SK-N-SH (cell line): ENCODE results near the gene SLC7A1. TPM values are rescaled to one million over a fixed set of nuclear protein-coding genes. Genes with fewer than 3 reads are reported as not detected.

Experiments
- CTCF ChIA-PET: fragments of 300-600, 350-600 bp; formaldehyde crosslinking; extraction: SDS; loops from one replicate; lab custom pipeline; 2021; lab: Yijun Ruan, JAX
- POLR2A ChIA-PET: fragments of 350-600 bp; sonication (Branson Sonifier 250); formaldehyde crosslinking; extraction: SDS; loops from one replicate; lab custom pipeline; 2020; ENCODE audit warnings: antibody characterized with exemption, inconsistent platforms; lab: Yijun Ruan, JAX
- DNase-seq: peaks from one replicate; pipeline ENCODE4 v3.0.0; 2012
- H2AFZ ChIP-seq: fragments of 200-600 bp; sonication (generic); 2 replicates; pipeline ENCODE4 v1.8.1; 2016; ENCODE audit warnings: antibody characterized with exemption, mild to moderate bottlenecking, low read depth
- H3F3A ChIP-seq: fragments of 200-600 bp; sonication (generic); replicated peaks from 2 replicates; pipeline ENCODE3; 2016; ENCODE audit warnings: antibody characterized with exemption, mild to moderate bottlenecking; ENCODE audit not compliant: insufficient read depth
- H3K27ac ChIP-seq, 2 experiments: fragments of 200-500 bp in 1 of 2; fragments of 200-600 bp in 1 of 2; sonication (Bioruptor generic) in 1 of 2; sonication (generic), shearing (Covaris generic) in 1 of 2; 2 replicates each; pipeline versions ENCODE4 v1.5.1 to v1.6.1; 2014 to 2016; ENCODE audit warnings: low read depth in 2 of 2, inconsistent platforms in 1 of 2, low read length in 1 of 2, mild to moderate bottlenecking in 1 of 2, mixed read lengths in 1 of 2
- H3K27me3 ChIP-seq: fragments of 200-600 bp; sonication (generic), shearing (Covaris generic); 2 replicates; pipeline ENCODE4 v1.6.1; 2016; ENCODE audit warnings: mixed run types; ENCODE audit not compliant: insufficient read depth
- H3K36me3 ChIP-seq, 2 experiments: fragments of 200-500 bp in 1 of 2; fragments of 200-600 bp in 1 of 2; sonication (Bioruptor generic) in 1 of 2; sonication (generic) in 1 of 2; replicated peaks in 1 of 2; 2 replicates each; pipeline versions ENCODE3 to v1.5.1; 2014 to 2016; ENCODE audit warnings: low read length in 1 of 2, mild to moderate bottlenecking in 1 of 2; ENCODE audit not compliant: insufficient read depth in 2 of 2, control insufficient read depth in 1 of 2
- H3K4me1 ChIP-seq, 2 experiments: fragments of 200-500 bp in 1 of 2; fragments of 200-600 bp in 1 of 2; sonication (Bioruptor generic) in 1 of 2; sonication (generic), shearing (Covaris generic) in 1 of 2; 2 replicates each; pipeline versions ENCODE4 v1.5.1 to v1.6.1; 2014 to 2016; ENCODE audit warnings: low read depth in 1 of 2, low read length in 1 of 2, mixed run types in 1 of 2; ENCODE audit not compliant: insufficient read depth in 2 of 2, control insufficient read depth in 1 of 2
- H3K4me2 ChIP-seq: fragments of 200-600 bp; sonication (generic), shearing (Covaris generic); 2 replicates; pipeline ENCODE4 v1.6.1; 2017; ENCODE audit warnings: mixed run types
- H3K4me3 ChIP-seq, 2 experiments: fragments of 200-500 bp in 1 of 2; fragments of 200-600 bp in 1 of 2; sonication (Bioruptor generic) in 1 of 2; sonication (generic), shearing (Covaris generic) in 1 of 2; 2 replicates each; pipeline versions ENCODE4 v1.5.1 to v1.8.1; 2014 to 2016; ENCODE audit warnings: low read depth in 2 of 2, inconsistent platforms in 1 of 2, low read length in 1 of 2, mild to moderate bottlenecking in 1 of 2, mixed read lengths in 1 of 2, moderate library complexity in 1 of 2
- H3K79me2 ChIP-seq: fragments of 200-600 bp; sonication (generic); 2 replicates; pipeline ENCODE4 v1.8.1; 2017; ENCODE audit warnings: mild to moderate bottlenecking; ENCODE audit not compliant: insufficient read depth
- H3K9ac ChIP-seq: fragments of 200-600 bp; sonication (generic); 2 replicates; pipeline ENCODE4 v1.6.1; 2017; ENCODE audit warnings: mixed run types
- H3K9me2 ChIP-seq: fragments of 200-600 bp; sonication (generic); 2 replicates; pipeline ENCODE4 v1.6.1; 2017; ENCODE audit warnings: mixed run types
- H3K9me3 ChIP-seq: fragments of 200-600 bp; sonication (generic); 2 replicates; pipeline ENCODE4 v1.6.1; 2017; ENCODE audit warnings: mixed run types, mild to moderate bottlenecking, moderate library complexity
- H4K20me1 ChIP-seq: fragments of 200-600 bp; sonication (generic); 2 replicates; pipeline ENCODE4 v1.6.1; 2017; ENCODE audit warnings: mild to moderate bottlenecking, mixed run types; ENCODE audit not compliant: insufficient read depth
- CHD2 ChIP-seq: fragments of 150-350 bp; IDR thresholded peaks from 2 replicates; pipeline ENCODE4 v1.6.1; 2018; ENCODE audit warnings: low read length; ENCODE audit not compliant: partially characterized antibody
- GABPA ChIP-seq: IDR thresholded peaks from 2 replicates; pipeline ENCODE4 v1.4.0; 2012; ENCODE audit warnings: low read depth, mild to moderate bottlenecking
- RAD21 ChIP-seq: IDR thresholded peaks from 2 replicates; pipeline ENCODE4 v1.6.1; 2012; ENCODE audit warnings: mild to moderate bottlenecking, low read length
- SMC3 ChIP-seq: IDR thresholded peaks from 2 replicates; pipeline ENCODE4 v1.6.1; 2012; ENCODE audit warnings: low read depth, low read length, improper control_type of control experiment
- WGBS: methylation state at CpG from one replicate; pipeline ENCODE4 v1.1.6; 2017; ENCODE audit warnings: low lambda C conversion rate; 5-methylcytosine and 5-hydroxymethylcytosine counted together
- polyA plus RNA-seq, 3 experiments: library from polyadenylated mRNA; depleted of rRNA; stranded (reverse); fragments of >200 nt; gene quantifications; 2 replicates each; pipeline ENCODE4 v1.2.3, GENCODE V29; 2012
- TF ChIP-seq, protein P1 (sequence below): IDR thresholded peaks from 2 replicates; pipeline ENCODE4 v1.6.1; 2012; ENCODE audit warnings: mild to moderate bottlenecking, low read depth, low read length, moderate library complexity
- TF ChIP-seq, protein P2 (sequence below): fragments of 200-600 bp; sonication (generic); IDR thresholded peaks from 2 replicates; pipeline ENCODE4 v1.6.1; 2017; ENCODE audit warnings: antibody characterized with exemption, mild to moderate bottlenecking, moderate library complexity
- TF ChIP-seq, protein P3 (sequence below): fragments of 150-350 bp; IDR thresholded peaks from 2 replicates; pipeline ENCODE4 v1.6.1; 2017; ENCODE audit warnings: antibody characterized with exemption, low read length, low read depth, borderline replicate concordance
- TF ChIP-seq, protein P4 (sequence below): IDR thresholded peaks from 2 replicates; pipeline ENCODE4; 2012

The SLC7A1 gene
- polyA plus RNA-seq, 1 of the 3 experiments (the other 2 are of a cell fraction), result 14.0 TPM

DNA sequence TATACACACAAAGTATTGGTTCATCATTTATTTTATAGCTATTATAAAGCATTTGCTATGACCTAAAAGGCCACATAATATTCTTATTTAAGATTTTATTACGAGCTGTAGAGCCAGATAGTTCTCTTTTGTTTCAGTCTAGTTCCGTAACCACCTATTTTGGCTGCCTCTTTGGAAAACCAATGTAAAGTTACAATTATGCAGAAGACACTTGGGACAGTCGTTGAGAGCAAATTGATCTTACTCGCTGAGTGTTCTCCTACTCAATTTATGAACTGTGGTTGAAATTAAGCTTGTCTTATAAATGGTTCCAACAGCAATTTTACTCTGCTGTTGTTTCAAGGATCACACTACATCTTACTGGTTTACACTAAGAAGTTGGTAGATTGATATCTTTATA is 122.3 kb downstream of the SLC7A1 start:
- TF ChIP-seq, protein P1, sequence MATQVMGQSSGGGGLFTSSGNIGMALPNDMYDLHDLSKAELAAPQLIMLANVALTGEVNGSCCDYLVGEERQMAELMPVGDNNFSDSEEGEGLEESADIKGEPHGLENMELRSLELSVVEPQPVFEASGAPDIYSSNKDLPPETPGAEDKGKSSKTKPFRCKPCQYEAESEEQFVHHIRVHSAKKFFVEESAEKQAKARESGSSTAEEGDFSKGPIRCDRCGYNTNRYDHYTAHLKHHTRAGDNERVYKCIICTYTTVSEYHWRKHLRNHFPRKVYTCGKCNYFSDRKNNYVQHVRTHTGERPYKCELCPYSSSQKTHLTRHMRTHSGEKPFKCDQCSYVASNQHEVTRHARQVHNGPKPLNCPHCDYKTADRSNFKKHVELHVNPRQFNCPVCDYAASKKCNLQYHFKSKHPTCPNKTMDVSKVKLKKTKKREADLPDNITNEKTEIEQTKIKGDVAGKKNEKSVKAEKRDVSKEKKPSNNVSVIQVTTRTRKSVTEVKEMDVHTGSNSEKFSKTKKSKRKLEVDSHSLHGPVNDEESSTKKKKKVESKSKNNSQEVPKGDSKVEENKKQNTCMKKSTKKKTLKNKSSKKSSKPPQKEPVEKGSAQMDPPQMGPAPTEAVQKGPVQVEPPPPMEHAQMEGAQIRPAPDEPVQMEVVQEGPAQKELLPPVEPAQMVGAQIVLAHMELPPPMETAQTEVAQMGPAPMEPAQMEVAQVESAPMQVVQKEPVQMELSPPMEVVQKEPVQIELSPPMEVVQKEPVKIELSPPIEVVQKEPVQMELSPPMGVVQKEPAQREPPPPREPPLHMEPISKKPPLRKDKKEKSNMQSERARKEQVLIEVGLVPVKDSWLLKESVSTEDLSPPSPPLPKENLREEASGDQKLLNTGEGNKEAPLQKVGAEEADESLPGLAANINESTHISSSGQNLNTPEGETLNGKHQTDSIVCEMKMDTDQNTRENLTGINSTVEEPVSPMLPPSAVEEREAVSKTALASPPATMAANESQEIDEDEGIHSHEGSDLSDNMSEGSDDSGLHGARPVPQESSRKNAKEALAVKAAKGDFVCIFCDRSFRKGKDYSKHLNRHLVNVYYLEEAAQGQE, result no peak
- H3K27me3 ChIP-seq, result no peaks in the 10 kb centered on the region
- H3K36me3 ChIP-seq, result no peaks in the 10 kb centered on the region
- H3K79me2 ChIP-seq, result no peaks in the 10 kb centered on the region
- H3K4me3 ChIP-seq, result no peak overlapping the region
- H4K20me1 ChIP-seq, result no peaks in the 10 kb centered on the region
- no peaks in the 10 kb centered on the region for H3K4me1 ChIP-seq
- no peaks in the 10 kb centered on the region for H3K9me3 ChIP-seq
- POLR2A ChIA-PET, result no interaction called here
- WGBS, result 56% methylated on average over 4 of the region's 4 CpGs
- H3K9ac ChIP-seq, result peak overlapping the region; percentile 21; the same call in 1 of the 2 replicates
- H3K27ac ChIP-seq, result no peak overlapping the region
- CTCF ChIA-PET, result interaction anchor here (0.6 to 4.5 kb wide), 13 partner anchors 10 to 919 kb away, joined by 3 to 45 read pairs (median 4); no protein-coding TSS in a partner anchor
- no peaks in the 10 kb centered on the region for H3K9me2 ChIP-seq
- no peak overlapping the region for H3K4me2 ChIP-seq
- no peaks in the 10 kb centered on the region for H3F3A ChIP-seq
- DNase-seq, result no peak
- no peak overlapping the region for H2AFZ ChIP-seq

DNA sequence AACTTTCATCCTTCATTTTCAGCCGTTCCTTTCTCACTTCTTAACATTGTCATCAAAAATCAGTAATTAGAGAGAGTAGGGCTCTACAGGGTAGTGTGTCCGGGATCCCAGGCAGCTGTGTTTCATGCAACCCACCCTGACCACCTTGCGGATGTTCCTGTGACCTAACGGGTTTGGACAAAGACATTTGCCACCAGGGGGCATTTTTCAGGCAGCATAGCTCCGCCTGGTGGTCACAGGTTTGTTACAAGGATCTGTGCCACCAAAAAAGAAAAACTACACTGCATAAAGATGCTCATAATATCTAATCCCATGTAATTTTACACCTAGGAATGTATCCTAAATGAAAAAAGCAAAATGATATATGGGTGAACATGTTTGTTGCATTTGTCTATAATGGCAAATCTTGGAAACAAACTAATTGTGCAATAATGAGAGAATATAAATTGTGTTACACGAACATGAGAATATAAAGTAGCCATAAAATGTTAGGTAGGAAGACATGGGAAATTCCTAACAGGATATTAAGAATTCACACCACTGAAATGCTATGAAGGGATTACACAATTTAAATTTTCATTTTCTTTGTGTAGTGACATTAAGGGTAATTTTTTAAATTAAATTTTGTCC is 123.0 kb downstream of the SLC7A1 start:
- POLR2A ChIA-PET, result no interaction called here
- no peak overlapping the region; a peak in 1 of 4 replicates for H3K4me3 ChIP-seq
- CTCF ChIA-PET, result interaction anchor here (0.6 to 4.5 kb wide), 31 partner anchors 10 to 598 kb away, joined by 3 to 45 read pairs (median 4); no protein-coding TSS in a partner anchor
- no peak overlapping the region for H3K9ac ChIP-seq
- H2AFZ ChIP-seq, result no peak overlapping the region
- H3K27me3 ChIP-seq, result no peaks in the 10 kb centered on the region
- TF ChIP-seq, protein P2, sequence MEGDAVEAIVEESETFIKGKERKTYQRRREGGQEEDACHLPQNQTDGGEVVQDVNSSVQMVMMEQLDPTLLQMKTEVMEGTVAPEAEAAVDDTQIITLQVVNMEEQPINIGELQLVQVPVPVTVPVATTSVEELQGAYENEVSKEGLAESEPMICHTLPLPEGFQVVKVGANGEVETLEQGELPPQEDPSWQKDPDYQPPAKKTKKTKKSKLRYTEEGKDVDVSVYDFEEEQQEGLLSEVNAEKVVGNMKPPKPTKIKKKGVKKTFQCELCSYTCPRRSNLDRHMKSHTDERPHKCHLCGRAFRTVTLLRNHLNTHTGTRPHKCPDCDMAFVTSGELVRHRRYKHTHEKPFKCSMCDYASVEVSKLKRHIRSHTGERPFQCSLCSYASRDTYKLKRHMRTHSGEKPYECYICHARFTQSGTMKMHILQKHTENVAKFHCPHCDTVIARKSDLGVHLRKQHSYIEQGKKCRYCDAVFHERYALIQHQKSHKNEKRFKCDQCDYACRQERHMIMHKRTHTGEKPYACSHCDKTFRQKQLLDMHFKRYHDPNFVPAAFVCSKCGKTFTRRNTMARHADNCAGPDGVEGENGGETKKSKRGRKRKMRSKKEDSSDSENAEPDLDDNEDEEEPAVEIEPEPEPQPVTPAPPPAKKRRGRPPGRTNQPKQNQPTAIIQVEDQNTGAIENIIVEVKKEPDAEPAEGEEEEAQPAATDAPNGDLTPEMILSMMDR, result peak; percentile 99
- no peak for TF ChIP-seq GABPA
- TF ChIP-seq, protein P3, sequence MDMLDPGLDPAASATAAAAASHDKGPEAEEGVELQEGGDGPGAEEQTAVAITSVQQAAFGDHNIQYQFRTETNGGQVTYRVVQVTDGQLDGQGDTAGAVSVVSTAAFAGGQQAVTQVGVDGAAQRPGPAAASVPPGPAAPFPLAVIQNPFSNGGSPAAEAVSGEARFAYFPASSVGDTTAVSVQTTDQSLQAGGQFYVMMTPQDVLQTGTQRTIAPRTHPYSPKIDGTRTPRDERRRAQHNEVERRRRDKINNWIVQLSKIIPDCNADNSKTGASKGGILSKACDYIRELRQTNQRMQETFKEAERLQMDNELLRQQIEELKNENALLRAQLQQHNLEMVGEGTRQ, result no peak
- TF ChIP-seq CHD2, result peak; percentile 42
- TF ChIP-seq SMC3, result peak; percentile 85
- TF ChIP-seq, protein P4, sequence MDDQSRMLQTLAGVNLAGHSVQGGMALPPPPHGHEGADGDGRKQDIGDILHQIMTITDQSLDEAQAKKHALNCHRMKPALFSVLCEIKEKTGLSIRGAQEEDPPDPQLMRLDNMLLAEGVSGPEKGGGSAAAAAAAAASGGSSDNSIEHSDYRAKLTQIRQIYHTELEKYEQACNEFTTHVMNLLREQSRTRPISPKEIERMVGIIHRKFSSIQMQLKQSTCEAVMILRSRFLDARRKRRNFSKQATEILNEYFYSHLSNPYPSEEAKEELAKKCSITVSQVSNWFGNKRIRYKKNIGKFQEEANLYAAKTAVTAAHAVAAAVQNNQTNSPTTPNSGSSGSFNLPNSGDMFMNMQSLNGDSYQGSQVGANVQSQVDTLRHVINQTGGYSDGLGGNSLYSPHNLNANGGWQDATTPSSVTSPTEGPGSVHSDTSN, result 0 out of 2 replicates have a peak, but pooled peaks have one; percentile 14
- TF ChIP-seq RAD21, result peak; percentile 84
- no peaks in the 10 kb centered on the region for H3K9me2 ChIP-seq
- H4K20me1 ChIP-seq, result no peaks in the 10 kb centered on the region
- H3K4me2 ChIP-seq, result no peak overlapping the region
- no peaks in the 10 kb centered on the region for H3K36me3 ChIP-seq
- no peaks in the 10 kb centered on the region for H3K9me3 ChIP-seq
- H3K27ac ChIP-seq, result no peak overlapping the region
- H3K4me1 ChIP-seq, result no peaks in the 10 kb centered on the region
- WGBS, result 40% methylated on average over 6 of the region's 6 CpGs
- H3K79me2 ChIP-seq, result no peaks in the 10 kb centered on the region
- no peaks in the 10 kb centered on the region for H3F3A ChIP-seq
- peak; percentile 72 for DNase-seq
